Naive thymus-derived CD8-positive, alpha-beta T cell (primary cell): ENCODE results near the gene ELMO3. TPM values are rescaled to one million over a fixed set of nuclear protein-coding genes. Genes with fewer than 3 reads are reported as not detected.

Source experiments
- ATAC-seq, 2 donors: fragments of 150-1000 bp; cut with Tn5 transposase in 1 of 2; sonication (Bioruptor Pico), chemical (Tn5 transposase) in 1 of 2; 1 replicate in 1 of 2; 2 replicates in 1 of 2; pipeline ENCODE4 v1.10.0; 2021; ENCODE audit warnings: mild to moderate bottlenecking in 2 of 2, moderate library complexity in 2 of 2
- POLR2A ChIA-PET: fragments of 350-600 bp; sonication (Branson Sonifier 250); formaldehyde crosslinking; loops from one replicate; lab custom pipeline; 2021; ENCODE audit warnings: antibody characterized with exemption; lab: Charles Lee
- DNase-seq, 10 donors: peaks; one replicate each; pipeline versions ENCODE4 v3.0.0 to v3.0.0-alpha.2; 2020 to 2022
- H3K27ac Mint-ChIP-seq, 10 donors: one replicate each; pipeline ENCODE4 v1.8.0; 2020 to 2022; ENCODE audit warnings: mild to moderate bottlenecking in 10 of 10, mixed read lengths in 10 of 10, moderate library complexity in 4 of 10, inconsistent platforms in 1 of 10
- H3K27me3 Mint-ChIP-seq, 5 donors: one replicate each; pipeline ENCODE4 v1.8.0; 2021 to 2022; ENCODE audit warnings: mixed read lengths in 5 of 5
- H3K36me3 Mint-ChIP-seq, 3 donors: one replicate each; pipeline ENCODE4 v1.8.0; 2020 to 2022; ENCODE audit warnings: mixed read lengths in 3 of 3, mild to moderate bottlenecking in 2 of 3, inconsistent platforms in 1 of 3
- H3K4me1 Mint-ChIP-seq, 4 donors: one replicate each; pipeline ENCODE4 v1.8.0; 2021 to 2022; ENCODE audit warnings: mixed read lengths in 4 of 4
- H3K4me3 Mint-ChIP-seq, 10 donors: one replicate each; pipeline ENCODE4 v1.8.0; 2020 to 2022; ENCODE audit warnings: mild to moderate bottlenecking in 10 of 10, mixed read lengths in 10 of 10, moderate library complexity in 6 of 10, inconsistent platforms in 1 of 10
- H3K9me3 Mint-ChIP-seq, 9 donors: one replicate each; pipeline ENCODE4 v1.8.0; 2020 to 2022; ENCODE audit warnings: mixed read lengths in 9 of 9, mild to moderate bottlenecking in 3 of 9, inconsistent platforms in 1 of 9, moderate library complexity in 1 of 9
- polyA plus RNA-seq, 3 donors: library from polyadenylated mRNA; unstranded; fragments of 300-500 nt; fragmentation: Illumina TruSeq; gene quantifications; one replicate each; pipeline ENCODE4 v1.2.3, GENCODE V29; 2021
- total RNA-seq, 8 experiments: library from RNA in 2 of 8; stranded (reverse) in 2 of 8; gene quantifications; one replicate each; pipeline ENCODE4 v1.2.3 and lab custom pipeline; 2021 to 2026

Gene ELMO3
- total and polyA plus RNA-seq, 5 experiments from 2014 or later, result 5.0 to 5.6 TPM; not detected in 3

DNA sequence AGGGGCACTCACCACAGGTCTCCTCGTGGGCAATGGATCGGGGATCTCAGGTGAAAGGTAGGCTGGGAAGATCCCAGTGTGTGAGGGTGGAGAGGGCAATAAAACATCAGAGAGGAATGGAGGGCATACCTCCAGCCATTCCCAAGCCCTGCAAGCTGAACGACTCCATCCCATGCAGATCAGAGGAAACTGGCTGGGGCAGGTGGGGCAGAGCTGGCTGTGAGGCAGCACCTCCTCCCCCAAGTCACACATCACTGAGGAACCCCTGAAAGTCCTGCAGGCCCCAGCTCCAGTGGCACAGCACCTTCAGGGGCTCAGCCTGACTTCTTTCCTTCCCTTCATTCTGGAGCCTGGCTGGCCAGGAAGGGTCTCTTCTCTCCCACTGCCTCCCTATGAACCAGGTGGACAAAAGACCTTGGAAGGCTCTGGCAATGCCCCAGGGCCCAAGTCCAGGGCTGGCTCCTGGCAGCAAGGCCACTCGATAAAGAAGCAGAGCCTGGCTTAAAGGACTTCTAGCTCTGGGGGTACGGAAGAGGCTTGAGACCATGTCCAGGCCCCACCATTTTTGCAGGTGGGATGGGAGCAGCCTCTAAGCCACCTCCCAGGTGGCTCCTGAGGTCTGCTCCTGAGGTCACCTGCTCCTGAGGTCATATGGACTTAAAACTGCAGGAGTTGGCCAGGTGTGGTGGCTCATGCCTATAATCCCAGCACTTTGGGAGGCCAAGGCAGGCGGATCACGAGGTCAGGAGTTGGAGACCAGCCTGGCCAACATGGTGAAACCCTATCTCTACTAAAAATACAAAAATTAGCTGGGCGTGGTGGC, 14.5 kb downstream of the ELMO3 start:
- Mint-ChIP-seq H3K27me3 (no peaks in the 10 kb centered on the region), H3K9me3 (no peaks in the 10 kb centered on the region), H3K4me1 (peaks cover 0 to 17% (median 8%) of the 10 kb centered on the region in 4 donors), H3K36me3 (peaks cover 0 to 15% (median 0%) of the 10 kb centered on the region in 3 donors), H3K27ac (no peak overlapping the region), H3K4me3 (no peak overlapping the region)
- DNase-seq, result no peak
- no peak for ATAC-seq
- POLR2A ChIA-PET, result interaction anchor here (1.4 kb wide), 1 partner anchor 13 kb away, joined by 3 read pairs; no protein-coding TSS in a partner anchor

GRCh38 chr16:67215706-67216105, 16.8 kb downstream of the ELMO3 start:
- Mint-ChIP-seq H3K4me1 (peaks cover 0 to 17% (median 8%) of the 10 kb centered on the region in 4 donors), H3K36me3 (peaks cover 0 to 23% (median 3%) of the 10 kb centered on the region in 3 donors), H3K27ac (peak overlapping the region in 2 of 10 donors; percentile 11 to 31), H3K9me3 (no peaks in the 10 kb centered on the region), H3K4me3 (no peak overlapping the region), H3K27me3 (no peaks in the 10 kb centered on the region)
- POLR2A ChIA-PET, result no interaction called here
- DNase-seq (no peak), ATAC-seq (no peak)

DNA sequence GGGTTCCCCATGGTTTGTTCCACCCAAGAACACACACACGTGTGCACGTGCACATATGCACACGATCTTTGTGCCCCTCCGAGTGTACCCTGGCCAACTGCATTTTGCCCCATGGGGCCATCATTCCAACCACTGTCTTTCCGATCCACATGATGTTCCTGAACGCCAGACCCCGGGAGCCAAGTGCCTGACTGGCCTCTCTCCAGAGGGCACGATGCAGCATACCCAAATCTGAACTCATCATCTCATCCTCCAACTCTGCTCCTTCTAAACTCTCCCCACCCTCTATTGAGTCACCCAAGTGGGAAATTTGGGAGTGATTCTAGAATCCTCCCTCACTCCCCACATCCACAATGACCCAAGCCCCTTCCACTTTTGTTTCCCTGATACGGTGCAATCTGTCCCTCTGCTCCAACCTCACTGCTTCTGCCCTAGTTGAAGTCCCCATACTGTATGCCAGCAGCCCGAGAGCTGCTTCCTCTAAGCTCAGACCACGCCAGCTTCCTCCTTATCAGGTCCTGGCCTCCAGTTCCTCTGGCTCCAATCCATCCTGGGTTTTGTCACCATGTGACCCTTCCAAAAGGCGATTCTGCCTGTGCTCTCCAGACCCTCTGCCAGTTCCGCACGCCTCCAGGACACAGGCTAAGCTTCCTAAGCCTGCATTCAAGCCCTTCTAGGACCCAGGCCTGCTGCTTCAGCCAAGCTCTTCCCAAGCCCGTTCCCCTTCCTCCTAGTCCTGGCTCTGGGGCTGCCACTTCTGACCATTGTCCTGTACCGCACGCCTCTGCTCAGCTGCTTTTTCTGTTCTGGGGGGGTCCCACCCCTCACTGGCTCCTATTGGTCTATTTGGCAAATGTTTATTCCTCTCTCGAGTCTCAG, 17.9 kb downstream of the ELMO3 start:
- no peak for DNase-seq
- ATAC-seq, result no peak
- peak overlapping the region in 5 of 10 donors; percentile 11 to 63 (median 46) for H3K27ac Mint-ChIP-seq
- H3K27me3 Mint-ChIP-seq, result no peaks in the 10 kb centered on the region
- H3K36me3 Mint-ChIP-seq, result peaks cover 0 to 23% (median 3%) of the 10 kb centered on the region in 3 donors
- no peaks in the 10 kb centered on the region for H3K9me3 Mint-ChIP-seq
- POLR2A ChIA-PET, result interaction anchor here (0.7 kb wide), 1 partner anchor 141 kb away, joined by 4 read pairs; no protein-coding TSS in a partner anchor
- no peak overlapping the region for H3K4me3 Mint-ChIP-seq
- H3K4me1 Mint-ChIP-seq, result peaks cover 0 to 17% (median 8%) of the 10 kb centered on the region in 4 donors

DNA sequence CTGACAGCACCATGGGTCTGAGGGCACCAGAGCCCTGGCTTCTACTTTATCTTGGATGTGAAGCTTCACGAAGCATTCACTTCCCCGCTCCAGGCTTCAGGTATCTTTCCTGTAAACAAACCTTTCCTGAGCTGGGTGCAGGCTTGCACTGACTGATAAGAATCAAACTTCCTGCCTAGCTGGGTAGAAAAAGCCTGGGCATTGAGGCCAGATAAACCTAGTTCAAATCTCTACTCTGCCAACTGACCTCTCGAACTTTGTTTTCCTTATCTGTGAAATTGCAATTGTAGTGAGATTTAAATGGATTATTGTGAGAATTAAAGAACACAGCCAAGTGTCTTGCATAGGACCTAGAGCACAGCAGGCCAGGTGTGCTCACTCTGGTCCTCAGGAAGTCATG, 25.1 kb downstream of the ELMO3 start:
- peaks cover 28 to 53% (median 48%) of the 10 kb centered on the region in 4 donors for H3K4me1 Mint-ChIP-seq
- no peak for DNase-seq

DNA sequence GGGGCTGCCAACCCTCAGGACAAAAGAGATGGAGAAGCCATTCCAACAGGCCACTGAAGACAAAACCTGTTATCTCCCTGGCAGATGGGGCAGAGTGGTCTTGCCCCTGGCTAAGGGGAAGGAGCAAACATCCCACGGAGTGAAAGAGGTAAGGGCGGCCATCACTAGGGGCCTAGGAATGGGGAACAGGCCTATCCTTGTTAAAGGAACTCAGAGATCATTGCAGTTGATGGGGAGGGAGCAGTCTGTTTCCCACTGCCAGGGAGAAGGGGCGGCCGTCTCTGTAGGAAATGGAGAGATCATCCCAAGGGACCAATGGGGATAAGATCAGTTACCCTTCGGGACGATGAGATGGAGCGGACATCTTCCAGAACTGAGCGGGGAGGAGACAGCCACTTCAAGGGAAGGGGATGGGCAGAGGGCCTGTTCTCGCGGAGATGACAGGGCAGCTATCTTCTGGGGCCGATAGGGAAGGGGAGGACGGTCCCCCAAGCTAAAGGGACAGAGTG, 27.4 kb downstream of the ELMO3 start:
- no peaks in the 10 kb centered on the region for H3K27me3 Mint-ChIP-seq
- H3K4me3 Mint-ChIP-seq, result peak overlapping the region; percentile 97 to 100 (median 99)
- no peaks in the 10 kb centered on the region for H3K9me3 Mint-ChIP-seq
- ATAC-seq (no peak), DNase-seq (no peak)
- H3K4me1 Mint-ChIP-seq, result peaks cover 25 to 53% (median 48%) of the 10 kb centered on the region in 4 donors
- peaks cover 0 to 22% (median 0%) of the 10 kb centered on the region in 3 donors for H3K36me3 Mint-ChIP-seq
- H3K27ac Mint-ChIP-seq, result peak overlapping the region; percentile 93 to 99 (median 99)
- POLR2A ChIA-PET, result interaction anchor here (0.8 to 7.8 kb wide), 15 partner anchors 9 to 197 kb away, joined by 3 to 99 read pairs (median 4); partner anchors contain the start of genes CBFB, E2F4, FBXL8 and FHOD1

More for the DNA sequence above, 25.1 kb downstream of the ELMO3 start:
- Mint-ChIP-seq H3K9me3 (no peaks in the 10 kb centered on the region), H3K36me3 (peaks cover 0 to 14% (median 3%) of the 10 kb centered on the region in 3 donors), H3K4me3 (no peak overlapping the region), H3K27me3 (no peaks in the 10 kb centered on the region), H3K27ac (peak overlapping the region in 8 of 10 donors; percentile 1 to 85 (median 36))
- ATAC-seq, result no peak
- POLR2A ChIA-PET, result interaction anchor here (2.5 kb wide), 1 partner anchor 16 kb away, joined by 10 read pairs; no protein-coding TSS in a partner anchor

DNA sequence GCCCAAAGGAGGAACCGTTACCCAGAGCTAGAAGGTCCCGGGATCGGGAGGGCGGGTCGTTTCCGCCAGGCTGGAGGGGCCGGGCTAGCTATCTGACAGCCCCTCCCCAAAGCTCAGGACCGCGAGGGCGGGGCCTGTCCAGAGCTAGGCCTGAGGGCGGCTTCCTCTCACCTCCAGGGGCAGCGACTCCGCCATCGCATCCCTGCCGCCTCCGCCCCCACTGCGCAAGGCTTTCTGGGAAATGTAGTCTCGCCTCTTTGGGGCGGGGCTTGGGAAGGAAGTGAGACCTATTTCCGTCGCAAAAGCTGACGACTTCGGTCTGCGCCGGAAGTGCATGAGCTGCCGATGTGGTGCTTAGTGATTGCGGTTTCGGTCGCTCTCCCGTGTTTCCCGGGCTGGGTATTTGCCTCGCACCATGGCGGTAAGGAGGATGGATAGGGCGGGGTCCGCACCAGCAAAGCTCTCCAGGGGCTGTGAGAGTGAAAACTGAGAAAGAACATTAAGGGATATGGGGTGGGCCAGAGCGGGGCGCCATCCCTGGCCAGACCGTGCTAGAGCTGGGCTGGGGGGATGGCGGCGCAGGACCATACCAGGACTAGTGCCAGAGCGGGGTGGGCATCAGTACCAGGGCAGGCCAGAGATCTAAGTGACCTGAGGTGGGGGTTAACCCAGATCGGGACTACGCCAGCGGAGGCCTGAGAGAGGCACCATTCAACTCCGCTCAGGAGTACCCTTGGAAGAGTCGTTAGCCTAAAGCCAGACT, 28.1 kb downstream of the ELMO3 start, which contains the start of gene TMEM208:
TSS of gene TMEM208 (plus strand) at position 327 of the 763 bp plus-strand sequence. CDS start at position 416, 89 bp downstream.
- peaks cover 25 to 53% (median 48%) of the 10 kb centered on the region in 4 donors for H3K4me1 Mint-ChIP-seq
- peak; percentile 94 to 95 for ATAC-seq

DNA sequence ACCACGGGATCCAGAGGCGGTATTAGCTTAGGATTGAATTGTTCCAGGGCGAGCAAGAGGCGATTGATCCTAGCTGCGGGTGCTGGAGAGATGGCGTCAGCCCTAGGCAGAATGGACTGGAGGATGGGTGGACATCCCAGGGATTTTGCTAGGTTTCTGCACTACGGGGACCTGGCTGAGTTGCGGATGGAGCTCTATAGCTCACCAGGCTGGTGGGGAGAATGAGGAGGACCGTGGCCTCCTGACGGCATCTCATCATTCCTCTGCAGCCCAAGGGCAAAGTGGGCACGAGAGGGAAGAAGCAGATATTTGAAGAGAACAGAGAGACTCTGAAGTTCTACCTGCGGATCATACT, 28.6 kb downstream of the ELMO3 start:
- peaks cover 25 to 53% (median 48%) of the 10 kb centered on the region in 4 donors for H3K4me1 Mint-ChIP-seq
- H3K27ac Mint-ChIP-seq, result peak overlapping the region; percentile 93 to 99 (median 99)
- POLR2A ChIA-PET, result interaction anchor here (1.0 to 7.8 kb wide), 14 partner anchors 7 to 199 kb away, joined by 3 to 99 read pairs (median 4); partner anchors contain the start of genes CBFB, E2F4, FBXL8 and FHOD1
- H3K4me3 Mint-ChIP-seq, result peak overlapping the region; percentile 97 to 100 (median 99)
- no peaks in the 10 kb centered on the region for H3K9me3 Mint-ChIP-seq
- H3K27me3 Mint-ChIP-seq, result no peaks in the 10 kb centered on the region
- peaks cover 0 to 25% (median 0%) of the 10 kb centered on the region in 3 donors for H3K36me3 Mint-ChIP-seq
- DNase-seq (no peak), ATAC-seq (no peak)

More for the DNA sequence above, 28.1 kb downstream of the ELMO3 start, which contains the start of gene TMEM208:
- Mint-ChIP-seq H3K27me3 (no peaks in the 10 kb centered on the region), H3K9me3 (no peaks in the 10 kb centered on the region), H3K36me3 (peaks cover 0 to 25% (median 0%) of the 10 kb centered on the region in 3 donors), H3K4me3 (peak within 1 kb of the TSS; percentile 97 to 100 (median 99)), H3K27ac (peak within 1 kb of the TSS; percentile 93 to 99 (median 99))
- peak; percentile 91 to 99 (median 98) for DNase-seq
- POLR2A ChIA-PET, result interaction anchor here (0.8 to 7.8 kb wide), 16 partner anchors 8 to 198 kb away, joined by 3 to 99 read pairs (median 4); partner anchors contain the start of genes CBFB, E2F4, FBXL8 and FHOD1

DNA sequence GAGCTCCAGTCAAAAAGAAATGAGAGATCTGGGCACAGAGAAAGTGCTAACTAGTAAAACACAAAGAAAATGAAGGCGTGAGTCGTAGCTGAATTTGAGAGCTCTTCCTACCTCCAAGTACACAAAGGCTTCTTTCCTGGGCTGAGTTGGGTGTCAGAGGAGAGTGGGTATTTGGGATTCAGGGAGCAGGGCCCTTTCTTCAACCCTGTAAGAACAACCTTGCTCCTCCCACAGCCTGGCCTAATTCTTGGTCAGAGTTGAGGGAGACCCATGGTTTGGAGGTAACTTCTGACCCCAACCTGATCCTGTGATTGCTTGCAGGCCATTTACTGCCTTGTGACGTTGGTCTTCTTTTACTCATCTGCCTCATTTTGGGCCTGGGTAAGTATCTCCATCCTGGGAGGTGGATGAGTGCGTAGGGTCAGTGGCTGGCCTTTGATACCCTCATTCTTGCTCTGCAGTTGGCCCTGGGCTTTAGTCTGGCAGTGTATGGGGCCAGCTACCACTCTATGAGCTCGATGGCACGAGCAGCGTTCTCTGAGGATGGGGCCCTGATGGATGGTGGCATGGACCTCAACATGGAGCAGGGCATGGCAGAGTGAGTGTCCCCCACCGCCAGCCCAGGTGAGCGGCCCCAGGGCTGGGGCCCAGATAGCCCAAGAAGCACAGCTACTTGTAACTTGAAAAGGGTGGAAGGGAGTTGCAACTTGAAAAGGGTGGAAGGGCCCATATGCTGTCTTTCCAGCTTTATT, 29.3 kb downstream of the ELMO3 start:
- H3K4me3 Mint-ChIP-seq, result peak overlapping the region; percentile 97 to 100 (median 99)
- peak overlapping the region in 9 of 10 donors; percentile 22 to 99 (median 98) for H3K27ac Mint-ChIP-seq
- peaks cover 0 to 25% (median 0%) of the 10 kb centered on the region in 3 donors for H3K36me3 Mint-ChIP-seq
- no peaks in the 10 kb centered on the region for H3K9me3 Mint-ChIP-seq
- ATAC-seq, result no peak
- H3K4me1 Mint-ChIP-seq, result peaks cover 25 to 49% (median 46%) of the 10 kb centered on the region in 4 donors
- no peak for DNase-seq
- H3K27me3 Mint-ChIP-seq, result no peaks in the 10 kb centered on the region
- POLR2A ChIA-PET, result interaction anchor here (1.3 to 7.8 kb wide), 4 partner anchors 11 to 35 kb away, joined by 4 to 99 read pairs (median 20); partner anchors contain the start of genes E2F4, FHOD1 and SLC9A5

DNA sequence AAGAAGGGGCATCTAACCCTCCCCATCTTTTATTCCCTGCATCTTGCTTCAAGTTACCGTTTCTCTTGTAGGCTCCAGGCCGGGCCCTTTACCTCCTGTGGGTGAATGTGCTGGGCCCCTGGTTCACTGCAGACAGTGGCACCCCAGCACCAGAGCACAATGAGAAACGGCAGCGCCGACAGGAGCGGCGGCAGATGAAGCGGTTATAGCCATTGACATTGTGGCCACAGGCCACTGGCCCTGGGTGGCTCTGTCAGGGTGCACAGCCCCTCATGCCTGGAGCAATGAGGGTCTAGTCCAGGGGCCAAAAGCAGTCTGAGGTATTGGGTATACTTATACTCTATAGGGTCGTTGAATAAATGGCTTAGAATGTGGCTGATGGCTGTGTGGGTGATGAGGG, 30.0 kb downstream of the ELMO3 start:
- Mint-ChIP-seq H3K27me3 (no peaks in the 10 kb centered on the region), H3K9me3 (no peaks in the 10 kb centered on the region), H3K27ac (peak overlapping the region in 3 of 10 donors; percentile 17 to 53 (median 22)), H3K4me3 (peak overlapping the region in 9 of 10 donors; percentile 22 to 100 (median 99)), H3K36me3 (peaks cover 0 to 29% (median 0%) of the 10 kb centered on the region in 3 donors), H3K4me1 (peaks cover 25 to 45% (median 43%) of the 10 kb centered on the region in 4 donors)
- ATAC-seq, result no peak
- DNase-seq, result peak in 1 of 10 donors; percentile 7
- POLR2A ChIA-PET, result interaction anchor here (3.6 to 7.8 kb wide), 2 partner anchors 10 to 17 kb away, joined by 24 to 99 read pairs; partner anchors contain the start of genes FHOD1 and SLC9A5
